H1 (cell line): ENCODE data around the gene IQCF2. TPM values are rescaled to one million over a fixed set of nuclear protein-coding genes. Genes with fewer than 3 reads are reported as not detected.

Source experiments
- CTCF ChIA-PET: fragments of 300-600 bp; sonication (Branson Sonifier 250); formaldehyde crosslinking; loops from one replicate; lab custom pipeline; 2021; ENCODE audit not compliant: partially characterized antibody; lab: Charles Lee
- POLR2A ChIA-PET: fragments of 300-600 bp; sonication (Branson Sonifier 250); formaldehyde crosslinking; loops from one replicate; lab custom pipeline; 2021; ENCODE audit warnings: inconsistent platforms; ENCODE audit not compliant: partially characterized antibody; lab: Charles Lee
- DNase-seq, 2 experiments: peaks; one replicate each; pipeline versions ENCODE4 v3.0.0 to v3.0.0-alpha.2; 2010 to 2022; ENCODE audit warnings: low spot score in 2 of 2, low read depth in 1 of 2, mixed read lengths in 1 of 2
- FAIRE-seq: peaks from 2 replicates; lab custom pipeline; 2011; peaks lifted over from hg19 to GRCh38; lab: Jason Lieb, UNC
- H2AFZ ChIP-seq: 2 replicates; pipeline ENCODE4 v1.8.1; 2012; ENCODE audit warnings: low read length, inconsistent platforms
- H2AK5ac ChIP-seq: 2 replicates; pipeline ENCODE4 v1.6.1; 2013; ENCODE audit warnings: low read depth, low read length
- H2BK120ac ChIP-seq: replicated peaks from 2 replicates; pipeline ENCODE3; 2013; ENCODE audit warnings: low read depth, low read length, inconsistent platforms
- H2BK12ac ChIP-seq: 2 replicates; pipeline ENCODE4 v1.6.1; 2013; ENCODE audit warnings: low read depth, low read length
- H2BK15ac ChIP-seq: 2 replicates; pipeline ENCODE4 v1.6.1; 2013; ENCODE audit warnings: low read length
- H2BK20ac ChIP-seq: 2 replicates; pipeline ENCODE4 v1.6.1; 2013; ENCODE audit warnings: low read length
- H2BK5ac ChIP-seq: 2 replicates; pipeline ENCODE4 v1.6.1; 2013; ENCODE audit warnings: low read depth, low read length
- H3K14ac ChIP-seq: 2 replicates; pipeline ENCODE4 v1.6.1; 2013; ENCODE audit warnings: inconsistent platforms; ENCODE audit not compliant: insufficient read length
- H3K18ac ChIP-seq: 2 replicates; pipeline ENCODE4 v1.6.1; 2013; ENCODE audit warnings: low read length; ENCODE audit errors: extremely low read depth
- H3K23ac ChIP-seq: 2 replicates; pipeline ENCODE4 v1.6.1; 2013; ENCODE audit warnings: inconsistent platforms; ENCODE audit not compliant: insufficient read length
- H3K23me2 ChIP-seq: 2 replicates; pipeline ENCODE4 v1.6.1; 2013; ENCODE audit warnings: low read depth, low read length
- H3K27ac ChIP-seq: 2 replicates; pipeline ENCODE4 v1.6.1; 2011; ENCODE audit warnings: low read depth, low read length, inconsistent platforms
- H3K27me3 ChIP-seq, 4 experiments: replicated peaks in 1 of 4; 1 replicate in 1 of 4; 2 replicates in 3 of 4; pipeline versions ENCODE4 v1.6.1 to v1.8.1; 2011 to 2013; ENCODE audit warnings: low read length in 3 of 4, mild to moderate bottlenecking in 3 of 4, inconsistent platforms in 2 of 4, mixed read lengths in 2 of 4, moderate library complexity in 1 of 4; ENCODE audit not compliant: control insufficient read depth in 3 of 4, insufficient read depth in 3 of 4; ENCODE audit errors: extremely low read depth in 1 of 4
- H3K36me3 ChIP-seq, 4 experiments: 2 replicates each; pipeline versions ENCODE4 v1.6.1 to v1.8.1; 2011 to 2013; ENCODE audit warnings: mild to moderate bottlenecking in 4 of 4, low read length in 3 of 4, moderate library complexity in 2 of 4, control low read depth in 1 of 4, inconsistent platforms in 1 of 4; ENCODE audit not compliant: insufficient read depth in 4 of 4, control insufficient read depth in 2 of 4
- H3K4ac ChIP-seq: replicated peaks from 2 replicates; pipeline ENCODE3; 2013; ENCODE audit warnings: low read length, low read depth, mixed read lengths, inconsistent platforms; ENCODE audit not compliant: insufficient read length
- H3K4me1 ChIP-seq, 4 experiments: replicated peaks in 1 of 4; 1 replicate in 1 of 4; 2 replicates in 3 of 4; pipeline versions ENCODE4 v1.6.1 to v1.8.1; 2011 to 2013; ENCODE audit warnings: low read length in 3 of 4, inconsistent platforms in 2 of 4, mixed read lengths in 1 of 4; ENCODE audit not compliant: insufficient read depth in 4 of 4, control insufficient read depth in 3 of 4
- H3K4me2 ChIP-seq, 2 experiments: 2 replicates each; pipeline versions ENCODE4 v1.6.1 to v1.8.1; 2011 to 2013; ENCODE audit warnings: low read depth in 2 of 2, low read length in 2 of 2, control low read depth in 1 of 2, inconsistent platforms in 1 of 2, mild to moderate bottlenecking in 1 of 2; ENCODE audit not compliant: insufficient read depth in 1 of 2
- H3K4me3 ChIP-seq, 4 experiments: fragments of 200-600, 300-600 bp in 1 of 4; sonication (generic), shearing (Covaris generic), sonication (Bioruptor Twin) in 1 of 4; 2 replicates each; pipeline versions ENCODE4 v1.5.1 to v1.8.1; 2011 to 2016; ENCODE audit warnings: low read length in 4 of 4, low read depth in 3 of 4, control low read depth in 2 of 4, inconsistent platforms in 2 of 4, mild to moderate bottlenecking in 2 of 4, mixed read lengths in 1 of 4, moderate library complexity in 1 of 4; ENCODE audit not compliant: insufficient read depth in 2 of 4; ENCODE audit errors: extremely low read depth in 1 of 4
- H3K56ac ChIP-seq: replicated peaks from 2 replicates; pipeline ENCODE3; 2013; ENCODE audit warnings: low read depth, mild to moderate bottlenecking, mixed read lengths, low read length, inconsistent platforms; ENCODE audit not compliant: insufficient read length
- H3K79me1 ChIP-seq: 2 replicates; pipeline ENCODE4 v1.6.1; 2013; ENCODE audit warnings: low read depth, low read length, control low read depth
- H3K79me2 ChIP-seq, 2 experiments: 2 replicates each; pipeline versions ENCODE4 v1.6.1 to v1.8.1; 2012 to 2013; ENCODE audit warnings: low read length in 2 of 2, mild to moderate bottlenecking in 2 of 2, inconsistent platforms in 1 of 2; ENCODE audit not compliant: insufficient read depth in 2 of 2, control insufficient read depth in 1 of 2
- H3K9ac ChIP-seq, 4 experiments: replicated peaks in 1 of 4; 1 replicate in 1 of 4; 2 replicates in 3 of 4; pipeline versions ENCODE4 v1.6.1 to v1.8.1; 2011 to 2013; ENCODE audit warnings: low read depth in 3 of 4, low read length in 3 of 4, control low read depth in 2 of 4, mild to moderate bottlenecking in 2 of 4, moderate library complexity in 2 of 4, inconsistent platforms in 1 of 4; ENCODE audit errors: extremely low read depth in 1 of 4
- H3K9me3 ChIP-seq, 2 experiments: 2 replicates each; pipeline versions ENCODE4 v1.6.1 to v1.8.1; 2012 to 2013; ENCODE audit warnings: mild to moderate bottlenecking in 2 of 2, moderate library complexity in 2 of 2, control low read depth in 1 of 2, inconsistent platforms in 1 of 2, low read depth in 1 of 2, low read length in 1 of 2, mixed read lengths in 1 of 2; ENCODE audit not compliant: insufficient read depth in 2 of 2
- H4K20me1 ChIP-seq, 2 experiments: replicated peaks in 1 of 2; 2 replicates each; pipeline versions ENCODE3 to v1.8.1; 2011 to 2013; ENCODE audit warnings: inconsistent platforms in 2 of 2, low read length in 2 of 2, mild to moderate bottlenecking in 1 of 2; ENCODE audit not compliant: insufficient read depth in 2 of 2, control insufficient read depth in 1 of 2
- H4K5ac ChIP-seq: 2 replicates; pipeline ENCODE4 v1.6.1; 2013; ENCODE audit warnings: low read length, low read depth, mixed read lengths, inconsistent platforms; ENCODE audit not compliant: insufficient read length
- H4K8ac ChIP-seq: 2 replicates; pipeline ENCODE4 v1.8.0; 2013; ENCODE audit warnings: mild to moderate bottlenecking, moderate library complexity, low read length, inconsistent platforms; ENCODE audit not compliant: insufficient read depth; ENCODE audit errors: extremely low read depth
- H4K91ac ChIP-seq: replicated peaks from 2 replicates; pipeline ENCODE3; 2013; ENCODE audit warnings: low read length, mixed read lengths, inconsistent platforms; ENCODE audit not compliant: insufficient read length
- EGR1 ChIP-seq: IDR thresholded peaks from 2 replicates; pipeline ENCODE4 v1.6.1; 2011; ENCODE audit warnings: low read depth, low read length, borderline replicate concordance
- HDAC2 ChIP-seq, 2 experiments: fragments of 300-600 bp in 1 of 2; sonication (generic) in 1 of 2; IDR thresholded peaks; 2 replicates each; pipeline ENCODE4 v1.6.1; 2011 to 2012; ENCODE audit warnings: low read depth in 2 of 2, low read length in 2 of 2, mild to moderate bottlenecking in 2 of 2, moderate library complexity in 2 of 2, borderline replicate concordance in 1 of 2, inconsistent platforms in 1 of 2
- JUND ChIP-seq: IDR thresholded peaks from 2 replicates; pipeline ENCODE4 v1.6.1; 2011; ENCODE audit warnings: mild to moderate bottlenecking, improper control_type of control experiment, low read length
- KDM1A ChIP-seq: fragments of 200-600, 300-600 bp; sonication (generic); IDR thresholded peaks from 2 replicates; pipeline ENCODE4 v1.7.1; 2016; ENCODE audit warnings: mild to moderate bottlenecking, low read length, borderline replicate concordance
- NANOG ChIP-seq: IDR thresholded peaks from 2 replicates; pipeline ENCODE4 v1.6.1; 2011; ENCODE audit warnings: low read length, low read depth, mild to moderate bottlenecking, inconsistent platforms; ENCODE audit not compliant: insufficient read depth, poor library complexity, severe bottlenecking
- PHF8 ChIP-seq: fragments of 200-600 bp; sonication (generic); conservative IDR thresholded peaks from 2 replicates; pipeline ENCODE4 v1.7.1; 2012; ENCODE audit warnings: low read depth, mild to moderate bottlenecking, inconsistent platforms, low read length, moderate library complexity
- POLR2A ChIP-seq, 2 experiments: IDR thresholded peaks; 1 replicate in 1 of 2; 2 replicates in 1 of 2; pipeline ENCODE4 v1.6.1; 2011; ENCODE audit warnings: low read depth in 2 of 2, low read length in 2 of 2, mild to moderate bottlenecking in 2 of 2; ENCODE audit errors: control extremely low read depth in 1 of 2
- POU5F1 ChIP-seq: IDR thresholded peaks from 2 replicates; pipeline ENCODE4 v1.6.1; 2011; ENCODE audit warnings: low read depth, mild to moderate bottlenecking, low read length, moderate library complexity
- SIN3A ChIP-seq, 2 experiments: IDR thresholded peaks in 1 of 2; conservative IDR thresholded peaks in 1 of 2; 2 replicates each; pipeline ENCODE4 v1.6.1; 2011 to 2012; ENCODE audit warnings: low read length in 2 of 2, improper control_type of control experiment in 1 of 2, low read depth in 1 of 2, mild to moderate bottlenecking in 1 of 2
- WGBS, 2 experiments: shearing (Covaris generic) in 1 of 2; methylation state at CpG; one replicate each; pipeline versions ENCODE4 v1.1.6 to v1.1.7; 2013 to 2015; ENCODE audit warnings: low lambda C conversion rate in 2 of 2, mixed read lengths in 2 of 2, inconsistent platforms in 1 of 2, low coverage in 1 of 2, missing lambda C conversion rate in 1 of 2; ENCODE audit not compliant: insufficient replicate concordance in 2 of 2, insufficient coverage in 1 of 2, insufficient read length in 1 of 2; ENCODE audit errors: extremely low coverage in 1 of 2, missing lambda C conversion rate in 1 of 2; 5-methylcytosine and 5-hydroxymethylcytosine counted together
- polyA plus RNA-seq, 7 experiments: library from polyadenylated mRNA; depleted of rRNA in 3 of 7; stranded (reverse) in 5 of 7; unstranded in 2 of 7; fragments of >200 nt in 5 of 7; fragments of 200-250 nt in 2 of 7; gene quantifications; 1 replicate in 5 of 7; 2 replicates in 1 of 7; 4 replicates in 1 of 7; pipeline versions ENCODE4 v1.2.1 to v1.2.3, GENCODE V29; 2011 to 2013; ENCODE audit warnings: missing spikeins in 2 of 7, mixed read lengths in 2 of 7
- total RNA-seq: library from RNA; stranded (reverse); fragmentation: NEBNext Ultra II Directional; extraction: Animal tissue kit (Norgen Biotek cat#: 25700); gene quantifications from 2 replicates; pipeline ENCODE4 v1.2.1, GENCODE V29; 2021
- TF ChIP-seq, protein P1 (sequence below), 3 experiments: IDR thresholded peaks; 1 replicate in 2 of 3; 2 replicates in 1 of 3; pipeline versions ENCODE4 v1.5.1 to v1.6.1; 2011; ENCODE audit warnings: low read length in 3 of 3, mild to moderate bottlenecking in 3 of 3, inconsistent platforms in 2 of 3, low read depth in 1 of 3, moderate library complexity in 1 of 3; ENCODE audit not compliant: insufficient read depth in 1 of 3; ENCODE audit errors: control extremely low read depth in 1 of 3

Gene IQCF2
- total and polyA plus RNA-seq, 2 of the 8 experiments (the other 6 are each of a cell fraction or from before 2014, with no cell fraction given), result not detected

DNA sequence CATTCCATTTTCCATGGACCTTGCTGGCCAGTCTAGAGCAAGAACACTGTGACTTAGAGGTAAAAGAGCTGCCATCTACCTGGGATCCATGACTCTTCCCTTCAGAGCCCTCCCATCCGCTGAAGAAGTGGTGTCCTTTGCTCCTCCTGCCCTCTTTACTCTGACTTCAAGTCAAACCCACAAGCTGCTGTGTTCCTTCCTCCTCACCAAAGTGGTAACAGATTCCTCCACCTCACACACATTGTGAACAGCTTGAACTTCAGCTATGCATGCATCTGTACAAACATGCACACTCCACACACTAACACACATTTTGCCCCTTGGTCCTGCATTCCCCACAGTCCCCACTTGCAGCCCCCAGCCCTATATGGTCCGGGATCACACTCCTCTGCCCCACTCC, 13.0 kb downstream of the IQCF2 start:
- no peak overlapping the region for H2BK120ac ChIP-seq
- CTCF ChIA-PET, result interaction anchor here (1.2 to 1.4 kb wide), 2 partner anchors 33 to 55 kb away, joined by 3 to 4 read pairs; no protein-coding TSS in a partner anchor
- H3K4me1 ChIP-seq, result no peaks in the 10 kb centered on the region
- H3K14ac ChIP-seq, result no peak overlapping the region
- H4K20me1 ChIP-seq, result no peaks in the 10 kb centered on the region
- H4K8ac ChIP-seq, result no peak overlapping the region
- no peak overlapping the region for H2AK5ac ChIP-seq
- H2BK12ac ChIP-seq, result no peak overlapping the region
- no peak overlapping the region for H3K27ac ChIP-seq
- no peak overlapping the region for H3K9ac ChIP-seq
- no peak overlapping the region for H4K5ac ChIP-seq
- H3K56ac ChIP-seq, result no peak overlapping the region
- 84% methylated on average over 2 of the region's 2 CpGs; no CpG with 5 or more reads in 1 of the 2 experiments for WGBS, 2 experiments
- no peak overlapping the region for H2BK15ac ChIP-seq
- no peaks in the 10 kb centered on the region for H3K79me1 ChIP-seq
- H3K36me3 ChIP-seq, result no peaks in the 10 kb centered on the region
- no peak overlapping the region for H2AFZ ChIP-seq
- no peak overlapping the region for H2BK20ac ChIP-seq
- no peak overlapping the region for H3K18ac ChIP-seq
- H4K91ac ChIP-seq, result no peak overlapping the region
- no peak overlapping the region for H3K4ac ChIP-seq
- DNase-seq (no peak), FAIRE-seq (no peak)
- H3K23me2 ChIP-seq, result no peaks in the 10 kb centered on the region
- POLR2A ChIA-PET, result interaction anchor here (1.8 kb wide), 1 partner anchor 94 kb away, joined by 5 read pairs; the partner anchor contains the start of gene PCBP4
- no peak overlapping the region for H3K4me2 ChIP-seq
- no peaks in the 10 kb centered on the region for H3K9me3 ChIP-seq
- H2BK5ac ChIP-seq, result no peak overlapping the region
- no peak overlapping the region for H3K23ac ChIP-seq
- no peak overlapping the region for H3K4me3 ChIP-seq
- H3K27me3 ChIP-seq, result no peaks in the 10 kb centered on the region
- no peaks in the 10 kb centered on the region for H3K79me2 ChIP-seq
- TF ChIP-seq EGR1, result no peak
- TF ChIP-seq SIN3A (conservative IDR thresholded peaks at IDR 0.05 in 1 of 2, IDR thresholded peaks at IDR 0.05 in 1 of 2; ENCODE audit: low read depth in 1 of 2, low read length in 2 of 2), result no peak
- TF ChIP-seq, protein P1, sequence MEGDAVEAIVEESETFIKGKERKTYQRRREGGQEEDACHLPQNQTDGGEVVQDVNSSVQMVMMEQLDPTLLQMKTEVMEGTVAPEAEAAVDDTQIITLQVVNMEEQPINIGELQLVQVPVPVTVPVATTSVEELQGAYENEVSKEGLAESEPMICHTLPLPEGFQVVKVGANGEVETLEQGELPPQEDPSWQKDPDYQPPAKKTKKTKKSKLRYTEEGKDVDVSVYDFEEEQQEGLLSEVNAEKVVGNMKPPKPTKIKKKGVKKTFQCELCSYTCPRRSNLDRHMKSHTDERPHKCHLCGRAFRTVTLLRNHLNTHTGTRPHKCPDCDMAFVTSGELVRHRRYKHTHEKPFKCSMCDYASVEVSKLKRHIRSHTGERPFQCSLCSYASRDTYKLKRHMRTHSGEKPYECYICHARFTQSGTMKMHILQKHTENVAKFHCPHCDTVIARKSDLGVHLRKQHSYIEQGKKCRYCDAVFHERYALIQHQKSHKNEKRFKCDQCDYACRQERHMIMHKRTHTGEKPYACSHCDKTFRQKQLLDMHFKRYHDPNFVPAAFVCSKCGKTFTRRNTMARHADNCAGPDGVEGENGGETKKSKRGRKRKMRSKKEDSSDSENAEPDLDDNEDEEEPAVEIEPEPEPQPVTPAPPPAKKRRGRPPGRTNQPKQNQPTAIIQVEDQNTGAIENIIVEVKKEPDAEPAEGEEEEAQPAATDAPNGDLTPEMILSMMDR (IDR thresholded peaks at IDR 0.05; ENCODE audit: control extremely low read depth in 1 of 3, insufficient read depth in 1 of 3, low read depth in 1 of 3, low read length in 3 of 3), result no peak
- TF ChIP-seq PHF8, result no peak
- no peak for TF ChIP-seq JUND
- TF ChIP-seq NANOG, result no peak
- TF ChIP-seq POU5F1, result no peak
- TF ChIP-seq POLR2A (IDR thresholded peaks at IDR 0.05; ENCODE audit: control extremely low read depth in 1 of 2, low read depth in 2 of 2, low read length in 2 of 2), result no peak
- no peak for TF ChIP-seq HDAC2 (IDR thresholded peaks at IDR 0.05; ENCODE audit: borderline replicate concordance in 1 of 2, low read depth in 2 of 2, low read length in 2 of 2)
- no peak for TF ChIP-seq KDM1A
